Progenitor cell of endocrine pancreas (in vitro differentiated cells): ENCODE data around the gene ARHGAP26. TPM values are rescaled to one million over a fixed set of nuclear protein-coding genes. Genes with fewer than 3 reads are reported as not detected.

ENCODE experiments used
- DNase-seq: peaks from one replicate; pipeline ENCODE4 v3.0.0; 2021; ENCODE audit warnings: low spot score; ENCODE audit not compliant: unreplicated experiment
- H3K27ac Mint-ChIP-seq: 2 replicates; pipeline ENCODE4 v1.8.0; 2021; ENCODE audit warnings: mild to moderate bottlenecking, moderate library complexity, mixed read lengths
- H3K27me3 Mint-ChIP-seq: 2 replicates; pipeline ENCODE4 v1.8.0; 2021; ENCODE audit warnings: mixed read lengths
- H3K36me3 Mint-ChIP-seq: 2 replicates; pipeline ENCODE4 v1.8.0; 2022; ENCODE audit warnings: mixed read lengths; ENCODE audit not compliant: insufficient read depth
- H3K4me1 Mint-ChIP-seq: 2 replicates; pipeline ENCODE4 v1.8.0; 2021; ENCODE audit warnings: low read depth, mixed read lengths
- H3K4me3 Mint-ChIP-seq: 2 replicates; pipeline ENCODE4 v1.8.0; 2021; ENCODE audit warnings: low read depth, mild to moderate bottlenecking, moderate library complexity, mixed read lengths
- H3K9me3 Mint-ChIP-seq: 2 replicates; pipeline ENCODE4 v1.8.0; 2021; ENCODE audit warnings: low read depth, mixed read lengths
- total RNA-seq: library from RNA; stranded (reverse); gene quantifications from 2 replicates; pipeline ENCODE4 v1.2.1, GENCODE V29; 2021
- TF ChIP-seq, protein P1 (sequence below): fragments of 200-600 bp; sonication (generic); IDR thresholded peaks from one replicate; pipeline ENCODE4 v1.5.0; 2021; ENCODE audit warnings: antibody characterized with exemption, mild to moderate bottlenecking; ENCODE audit not compliant: unreplicated experiment

The ARHGAP26 gene
- total RNA-seq, 1 donor from 2014 or later, result 21.3 TPM

- Mint-ChIP-seq H3K27me3 (no peaks in the 10 kb centered on the region), H3K36me3 (no peaks in the 10 kb centered on the region), H3K4me3 (no peak overlapping the region), H3K9me3 (no peaks in the 10 kb centered on the region), H3K27ac (no peak overlapping the region), H3K4me1 (peaks cover 13% of the 10 kb centered on the region)
- DNase-seq, result no peak
- TF ChIP-seq, protein P1, sequence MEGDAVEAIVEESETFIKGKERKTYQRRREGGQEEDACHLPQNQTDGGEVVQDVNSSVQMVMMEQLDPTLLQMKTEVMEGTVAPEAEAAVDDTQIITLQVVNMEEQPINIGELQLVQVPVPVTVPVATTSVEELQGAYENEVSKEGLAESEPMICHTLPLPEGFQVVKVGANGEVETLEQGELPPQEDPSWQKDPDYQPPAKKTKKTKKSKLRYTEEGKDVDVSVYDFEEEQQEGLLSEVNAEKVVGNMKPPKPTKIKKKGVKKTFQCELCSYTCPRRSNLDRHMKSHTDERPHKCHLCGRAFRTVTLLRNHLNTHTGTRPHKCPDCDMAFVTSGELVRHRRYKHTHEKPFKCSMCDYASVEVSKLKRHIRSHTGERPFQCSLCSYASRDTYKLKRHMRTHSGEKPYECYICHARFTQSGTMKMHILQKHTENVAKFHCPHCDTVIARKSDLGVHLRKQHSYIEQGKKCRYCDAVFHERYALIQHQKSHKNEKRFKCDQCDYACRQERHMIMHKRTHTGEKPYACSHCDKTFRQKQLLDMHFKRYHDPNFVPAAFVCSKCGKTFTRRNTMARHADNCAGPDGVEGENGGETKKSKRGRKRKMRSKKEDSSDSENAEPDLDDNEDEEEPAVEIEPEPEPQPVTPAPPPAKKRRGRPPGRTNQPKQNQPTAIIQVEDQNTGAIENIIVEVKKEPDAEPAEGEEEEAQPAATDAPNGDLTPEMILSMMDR, result no peak
Observed at GRCh38 chr5:142847898-142848790, 78.0 kb downstream of the ARHGAP26 start.

DNA sequence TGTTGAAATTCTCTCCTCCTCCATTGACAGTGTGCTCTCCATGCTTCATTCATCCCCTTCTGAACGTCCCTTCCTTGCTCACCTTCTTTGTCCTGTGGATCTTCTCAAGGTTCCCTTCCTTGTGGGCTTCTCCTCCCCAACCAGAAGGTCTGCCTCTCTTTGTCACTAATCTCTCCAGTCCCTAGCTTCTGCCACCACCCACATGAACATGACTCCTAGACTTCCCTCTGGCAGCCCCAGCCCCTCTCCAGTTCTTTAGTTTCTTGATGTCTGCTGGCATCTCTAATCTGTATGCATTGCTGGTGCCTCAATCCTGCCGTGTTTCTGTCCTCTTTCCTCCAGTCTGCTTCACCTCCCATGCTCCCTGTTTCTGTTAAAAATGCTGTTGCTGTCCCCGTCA, 79.3 kb downstream of the ARHGAP26 start:
- H3K9me3 Mint-ChIP-seq, result no peaks in the 10 kb centered on the region
- TF ChIP-seq, protein P1, result no peak
- H3K4me3 Mint-ChIP-seq, result no peak overlapping the region
- H3K36me3 Mint-ChIP-seq, result no peaks in the 10 kb centered on the region
- H3K4me1 Mint-ChIP-seq, result peaks cover 13% of the 10 kb centered on the region
- H3K27me3 Mint-ChIP-seq, result no peaks in the 10 kb centered on the region
- no peak overlapping the region for H3K27ac Mint-ChIP-seq
- DNase-seq, result no peak

GRCh38 chr5:142849880-142850279, 79.7 kb downstream of the ARHGAP26 start:
- no peak overlapping the region for H3K4me3 Mint-ChIP-seq
- no peaks in the 10 kb centered on the region for H3K36me3 Mint-ChIP-seq
- DNase-seq, result no peak
- no peaks in the 10 kb centered on the region for H3K27me3 Mint-ChIP-seq
- H3K27ac Mint-ChIP-seq, result no peak overlapping the region
- H3K9me3 Mint-ChIP-seq, result no peaks in the 10 kb centered on the region
- TF ChIP-seq, protein P1, result no peak
- peaks cover 13% of the 10 kb centered on the region for H3K4me1 Mint-ChIP-seq

DNA sequence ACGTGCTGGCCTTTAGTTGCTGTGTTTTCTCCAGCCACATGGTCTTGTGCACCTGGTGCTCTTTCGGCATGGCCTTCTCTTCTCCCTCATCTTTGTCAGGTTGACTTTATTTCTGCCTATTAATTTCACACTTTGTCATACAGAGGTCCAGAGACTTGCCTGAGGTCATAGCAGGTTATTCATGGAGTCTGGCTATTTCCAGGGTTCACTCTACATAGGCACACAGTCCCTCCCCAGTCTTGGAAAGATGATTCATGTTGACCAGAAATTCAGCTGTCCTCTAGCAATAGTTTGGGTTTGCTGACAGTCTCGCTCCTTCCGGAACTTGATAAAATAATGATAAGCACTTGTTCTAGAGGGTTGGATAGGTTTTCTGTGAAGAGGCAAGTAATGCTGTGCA, 81.6 kb downstream of the ARHGAP26 start:
- H3K36me3 Mint-ChIP-seq, result no peaks in the 10 kb centered on the region
- H3K4me1 Mint-ChIP-seq, result peaks cover 7% of the 10 kb centered on the region
- DNase-seq, result no peak
- TF ChIP-seq, protein P1, result no peak
- H3K9me3 Mint-ChIP-seq, result no peaks in the 10 kb centered on the region
- H3K27me3 Mint-ChIP-seq, result no peaks in the 10 kb centered on the region
- no peak overlapping the region for H3K27ac Mint-ChIP-seq
- H3K4me3 Mint-ChIP-seq, result no peak overlapping the region

- no peak overlapping the region for H3K27ac Mint-ChIP-seq
- no peak for DNase-seq
- H3K4me3 Mint-ChIP-seq, result no peak overlapping the region
- peaks cover 13% of the 10 kb centered on the region for H3K4me1 Mint-ChIP-seq
- H3K27me3 Mint-ChIP-seq, result no peaks in the 10 kb centered on the region
- TF ChIP-seq, protein P1, result no peak
- H3K36me3 Mint-ChIP-seq, result no peaks in the 10 kb centered on the region
- H3K9me3 Mint-ChIP-seq, result no peaks in the 10 kb centered on the region
Observed at GRCh38 chr5:142852416-142853198, 82.4 kb downstream of the ARHGAP26 start.
